Measurements from ENCODE around the gene CHST8.

The CHST8 gene

DNA sequence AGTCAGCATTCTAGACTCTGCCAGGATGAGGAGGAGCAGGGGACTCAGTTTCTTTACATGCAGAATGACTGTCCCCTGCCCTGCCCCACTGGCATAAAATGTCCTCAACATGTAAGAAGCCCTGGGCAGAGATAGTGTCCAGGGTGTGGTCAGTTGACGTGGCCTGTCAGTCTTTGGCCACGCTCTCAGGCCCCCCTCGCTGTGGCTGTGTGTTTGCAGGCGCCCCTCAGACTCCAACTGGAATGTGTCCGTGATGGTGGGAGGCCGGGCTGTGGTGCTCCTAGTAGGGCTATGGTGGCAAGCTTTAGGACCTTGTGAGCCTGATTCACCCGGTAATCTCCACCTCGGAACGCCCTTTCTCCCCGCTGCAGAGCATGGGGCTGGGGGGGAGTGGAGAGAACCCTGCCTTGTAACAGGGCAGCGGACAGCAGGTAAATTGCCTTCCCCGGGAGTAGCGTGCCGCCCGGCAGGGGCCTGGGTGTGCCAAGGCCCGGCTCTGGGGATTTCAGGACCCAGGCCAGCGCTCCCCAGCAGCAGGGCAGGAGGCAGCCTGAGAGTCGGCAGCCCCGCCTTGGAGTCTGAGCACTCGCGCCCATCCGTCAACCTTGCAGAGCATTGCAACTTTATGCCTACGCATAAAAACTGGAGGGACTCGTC is 62.3 kb downstream of the CHST8 start:
- no peak overlapping the region for H3K4me3 ChIP-seq (replicated peaks; ENCODE audit: insufficient read depth, low read length)
- H3K27me3 ChIP-seq (ENCODE audit: insufficient read depth, poor library complexity, severe bottlenecking), result peaks cover 11% of the 10 kb centered on the region
- no peak for TF ChIP-seq SPI1 (IDR thresholded peaks at IDR 0.05; ENCODE audit: borderline replicate concordance, low read depth)
- TF ChIP-seq, protein P1, sequence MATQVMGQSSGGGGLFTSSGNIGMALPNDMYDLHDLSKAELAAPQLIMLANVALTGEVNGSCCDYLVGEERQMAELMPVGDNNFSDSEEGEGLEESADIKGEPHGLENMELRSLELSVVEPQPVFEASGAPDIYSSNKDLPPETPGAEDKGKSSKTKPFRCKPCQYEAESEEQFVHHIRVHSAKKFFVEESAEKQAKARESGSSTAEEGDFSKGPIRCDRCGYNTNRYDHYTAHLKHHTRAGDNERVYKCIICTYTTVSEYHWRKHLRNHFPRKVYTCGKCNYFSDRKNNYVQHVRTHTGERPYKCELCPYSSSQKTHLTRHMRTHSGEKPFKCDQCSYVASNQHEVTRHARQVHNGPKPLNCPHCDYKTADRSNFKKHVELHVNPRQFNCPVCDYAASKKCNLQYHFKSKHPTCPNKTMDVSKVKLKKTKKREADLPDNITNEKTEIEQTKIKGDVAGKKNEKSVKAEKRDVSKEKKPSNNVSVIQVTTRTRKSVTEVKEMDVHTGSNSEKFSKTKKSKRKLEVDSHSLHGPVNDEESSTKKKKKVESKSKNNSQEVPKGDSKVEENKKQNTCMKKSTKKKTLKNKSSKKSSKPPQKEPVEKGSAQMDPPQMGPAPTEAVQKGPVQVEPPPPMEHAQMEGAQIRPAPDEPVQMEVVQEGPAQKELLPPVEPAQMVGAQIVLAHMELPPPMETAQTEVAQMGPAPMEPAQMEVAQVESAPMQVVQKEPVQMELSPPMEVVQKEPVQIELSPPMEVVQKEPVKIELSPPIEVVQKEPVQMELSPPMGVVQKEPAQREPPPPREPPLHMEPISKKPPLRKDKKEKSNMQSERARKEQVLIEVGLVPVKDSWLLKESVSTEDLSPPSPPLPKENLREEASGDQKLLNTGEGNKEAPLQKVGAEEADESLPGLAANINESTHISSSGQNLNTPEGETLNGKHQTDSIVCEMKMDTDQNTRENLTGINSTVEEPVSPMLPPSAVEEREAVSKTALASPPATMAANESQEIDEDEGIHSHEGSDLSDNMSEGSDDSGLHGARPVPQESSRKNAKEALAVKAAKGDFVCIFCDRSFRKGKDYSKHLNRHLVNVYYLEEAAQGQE (IDR thresholded peaks at IDR 0.05; ENCODE audit: insufficient replicate concordance, low read depth), result peak; percentile 94
- H3K27ac ChIP-seq (replicated peaks), result no peak overlapping the region
- DNase-seq (ENCODE audit: low read depth in 1 of 2, low spot score in 1 of 2), result peak in 1 of 2 experiments; percentile 12

DNA sequence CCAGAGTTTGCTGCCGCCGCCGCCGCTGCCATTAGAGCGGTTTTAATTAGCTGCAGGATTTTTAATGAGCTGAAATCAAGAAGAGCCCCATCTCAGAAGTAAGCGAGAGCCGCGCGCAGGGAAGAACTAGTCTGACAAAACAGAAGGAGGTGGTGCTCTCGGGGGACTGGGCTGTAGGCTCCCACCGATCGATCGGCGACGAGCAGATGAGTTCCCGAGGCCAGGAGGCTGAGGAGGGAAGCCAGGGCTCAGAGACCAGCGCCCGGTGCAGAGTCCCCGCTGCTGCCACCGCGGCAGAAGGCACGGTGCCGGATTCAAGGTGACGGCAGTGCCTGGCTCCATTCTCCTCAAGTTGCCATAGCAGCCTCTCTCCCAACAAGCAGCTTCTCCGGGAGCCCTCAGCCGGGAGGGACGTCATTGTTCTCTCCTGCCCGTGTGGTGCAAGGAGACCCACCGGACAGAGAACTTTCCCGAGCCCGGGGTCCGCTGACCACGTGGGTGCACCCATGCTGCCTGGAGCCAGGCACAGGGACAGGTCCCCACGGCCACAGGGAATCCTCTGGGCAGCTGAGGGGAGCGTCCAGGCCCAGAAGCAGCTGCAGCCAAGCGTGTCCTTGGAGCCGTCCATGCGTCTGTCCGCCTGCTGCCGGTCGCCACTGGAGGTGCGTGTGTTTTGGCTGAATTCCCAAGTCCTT is 62.9 kb downstream of the CHST8 start:
- no peak overlapping the region for H3K27ac ChIP-seq (replicated peaks)
- no peak for TF ChIP-seq POLR2AphosphoS5 (IDR thresholded peaks at IDR 0.05; ENCODE audit: low read depth)
- TF ChIP-seq, protein P1 (IDR thresholded peaks at IDR 0.05; ENCODE audit: insufficient replicate concordance, low read depth), result no peak
- no peak for TF ChIP-seq GABPA (IDR thresholded peaks at IDR 0.05; ENCODE audit: low read depth)
- TF ChIP-seq, protein P2, sequence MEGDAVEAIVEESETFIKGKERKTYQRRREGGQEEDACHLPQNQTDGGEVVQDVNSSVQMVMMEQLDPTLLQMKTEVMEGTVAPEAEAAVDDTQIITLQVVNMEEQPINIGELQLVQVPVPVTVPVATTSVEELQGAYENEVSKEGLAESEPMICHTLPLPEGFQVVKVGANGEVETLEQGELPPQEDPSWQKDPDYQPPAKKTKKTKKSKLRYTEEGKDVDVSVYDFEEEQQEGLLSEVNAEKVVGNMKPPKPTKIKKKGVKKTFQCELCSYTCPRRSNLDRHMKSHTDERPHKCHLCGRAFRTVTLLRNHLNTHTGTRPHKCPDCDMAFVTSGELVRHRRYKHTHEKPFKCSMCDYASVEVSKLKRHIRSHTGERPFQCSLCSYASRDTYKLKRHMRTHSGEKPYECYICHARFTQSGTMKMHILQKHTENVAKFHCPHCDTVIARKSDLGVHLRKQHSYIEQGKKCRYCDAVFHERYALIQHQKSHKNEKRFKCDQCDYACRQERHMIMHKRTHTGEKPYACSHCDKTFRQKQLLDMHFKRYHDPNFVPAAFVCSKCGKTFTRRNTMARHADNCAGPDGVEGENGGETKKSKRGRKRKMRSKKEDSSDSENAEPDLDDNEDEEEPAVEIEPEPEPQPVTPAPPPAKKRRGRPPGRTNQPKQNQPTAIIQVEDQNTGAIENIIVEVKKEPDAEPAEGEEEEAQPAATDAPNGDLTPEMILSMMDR (IDR thresholded peaks at IDR 0.05; ENCODE audit: insufficient read depth, low read length), result no peak
- no peak for TF ChIP-seq SPI1 (IDR thresholded peaks at IDR 0.05; ENCODE audit: borderline replicate concordance, low read depth)
- DNase-seq (ENCODE audit: low read depth in 1 of 2, low spot score in 1 of 2), result no peak
- peaks cover 11% of the 10 kb centered on the region for H3K27me3 ChIP-seq (ENCODE audit: insufficient read depth, poor library complexity, severe bottlenecking)
- H3K4me3 ChIP-seq (replicated peaks; ENCODE audit: insufficient read depth, low read length), result no peak overlapping the region

DNA sequence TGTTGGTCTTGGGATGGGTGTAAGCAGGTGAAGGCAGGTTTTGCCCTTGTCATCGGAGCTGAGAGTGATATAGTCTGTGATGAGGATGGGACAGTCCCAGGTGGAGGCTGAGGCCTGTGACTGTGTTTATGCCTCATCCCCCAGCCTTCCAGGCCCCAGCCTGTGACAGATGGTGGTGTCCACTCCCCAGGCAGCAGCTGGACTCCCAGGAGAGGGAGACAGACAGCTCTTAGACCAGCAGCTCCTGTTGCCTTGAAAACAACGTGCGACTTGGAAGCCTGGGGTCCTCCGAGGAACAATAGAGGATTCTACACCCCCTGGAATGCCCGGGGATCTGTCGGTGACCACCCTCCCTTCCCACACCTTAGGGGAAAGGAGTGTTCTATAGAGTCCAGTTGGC is 63.8 kb downstream of the CHST8 start:
- peaks cover 11% of the 10 kb centered on the region for H3K27me3 ChIP-seq (ENCODE audit: insufficient read depth, poor library complexity, severe bottlenecking)
- H3K27ac ChIP-seq (replicated peaks), result no peak overlapping the region
- TF ChIP-seq SPI1 (IDR thresholded peaks at IDR 0.05; ENCODE audit: borderline replicate concordance, low read depth) (no peak), POLR2AphosphoS5 (IDR thresholded peaks at IDR 0.05; ENCODE audit: low read depth) (no peak), GABPA (IDR thresholded peaks at IDR 0.05; ENCODE audit: low read depth) (no peak)
- TF ChIP-seq, protein P2 (IDR thresholded peaks at IDR 0.05; ENCODE audit: insufficient read depth, low read length), result no peak
- TF ChIP-seq, protein P1 (IDR thresholded peaks at IDR 0.05; ENCODE audit: insufficient replicate concordance, low read depth), result no peak
- DNase-seq (ENCODE audit: low read depth in 1 of 2, low spot score in 1 of 2), result no peak
- H3K4me3 ChIP-seq (replicated peaks; ENCODE audit: insufficient read depth, low read length), result no peak overlapping the region

Data from HL-60 (cell line).